Gastroesophageal sphincter (tissue), 4 donors: ENCODE data around the gene PTCD1. TPM values are rescaled to one million over a fixed set of nuclear protein-coding genes. Genes with fewer than 3 reads are reported as not detected.

Source experiments
- ATAC-seq: fragments of 150-250 bp; one replicate; pipeline ENCODE4 v1.9.1; 2016; ENCODE audit warnings: mild to moderate bottlenecking, moderate library complexity
- H3K27ac ChIP-seq, 4 donors: fragments of 200-600 bp; sonication (generic) in 3 of 4; 1 replicate in 3 of 4; 2 replicates in 1 of 4; pipeline ENCODE4 v1.5.1; 2016 to 2019
- H3K27me3 ChIP-seq: fragments of 200-600 bp; sonication (generic); one replicate; pipeline ENCODE4 v1.5.1; 2019
- H3K36me3 ChIP-seq, 2 donors: fragments of 200-600 bp; sonication (generic); one replicate each; pipeline ENCODE4 v1.5.1; 2019; ENCODE audit warnings: control low read depth in 1 of 2
- H3K4me1 ChIP-seq, 3 donors: fragments of 200-600 bp; sonication (generic); 1 replicate in 2 of 3; 2 replicates in 1 of 3; pipeline ENCODE4 v1.5.1; 2016 to 2019; ENCODE audit warnings: control low read depth in 2 of 3
- H3K4me3 ChIP-seq, 2 donors: fragments of 200-600 bp; sonication (generic); one replicate each; pipeline ENCODE4 v1.5.1; 2019; ENCODE audit warnings: mild to moderate bottlenecking in 1 of 2, moderate library complexity in 1 of 2
- H3K9me3 ChIP-seq, 3 donors: fragments of 200-600 bp; sonication (generic); one replicate each; pipeline ENCODE4 v1.5.1; 2017 to 2019; ENCODE audit warnings: control low read depth in 2 of 3
- EP300 ChIP-seq: sonication (generic); formaldehyde crosslinking; IDR thresholded peaks from one replicate; pipeline ENCODE4 v1.6.1; 2017; ENCODE audit warnings: antibody characterized with exemption, mild to moderate bottlenecking
- POLR2A ChIP-seq, 2 donors: fragments of 450-650 bp; IDR thresholded peaks; one replicate each; pipeline ENCODE4 v1.6.1; 2017; ENCODE audit warnings: antibody characterized with exemption in 2 of 2, mild to moderate bottlenecking in 2 of 2, moderate library complexity in 1 of 2
- POLR2AphosphoS5 ChIP-seq: sonication (generic); formaldehyde crosslinking; IDR thresholded peaks from one replicate; pipeline ENCODE4 v1.6.1; 2017; ENCODE audit warnings: antibody characterized with exemption
- WGBS, 2 donors: methylation state at CpG; one replicate each; pipeline ENCODE4 v1.1.5; 2018; ENCODE audit warnings: low coverage in 1 of 2; 5-methylcytosine and 5-hydroxymethylcytosine counted together
- total RNA-seq, 4 donors: library from RNA; depleted of rRNA; stranded (reverse); fragments of >200 nt; gene quantifications; one replicate each; pipeline ENCODE4 v1.1.0, GENCODE V29; 2016
- TF ChIP-seq, protein P1 (sequence below), 4 experiments: fragments of 200-600 bp in 2 of 4; fragments of 450-650 bp in 2 of 4; sonication (generic) in 1 of 4; IDR thresholded peaks; one replicate each; pipeline ENCODE4 v1.5.1; 2017 to 2019; ENCODE audit warnings: antibody characterized with exemption in 4 of 4, mild to moderate bottlenecking in 2 of 4, moderate library complexity in 2 of 4

The PTCD1 gene
- total RNA-seq, 4 donors from 2014 or later, result 6.2 to 10.8 (median 7.3) TPM

DNA sequence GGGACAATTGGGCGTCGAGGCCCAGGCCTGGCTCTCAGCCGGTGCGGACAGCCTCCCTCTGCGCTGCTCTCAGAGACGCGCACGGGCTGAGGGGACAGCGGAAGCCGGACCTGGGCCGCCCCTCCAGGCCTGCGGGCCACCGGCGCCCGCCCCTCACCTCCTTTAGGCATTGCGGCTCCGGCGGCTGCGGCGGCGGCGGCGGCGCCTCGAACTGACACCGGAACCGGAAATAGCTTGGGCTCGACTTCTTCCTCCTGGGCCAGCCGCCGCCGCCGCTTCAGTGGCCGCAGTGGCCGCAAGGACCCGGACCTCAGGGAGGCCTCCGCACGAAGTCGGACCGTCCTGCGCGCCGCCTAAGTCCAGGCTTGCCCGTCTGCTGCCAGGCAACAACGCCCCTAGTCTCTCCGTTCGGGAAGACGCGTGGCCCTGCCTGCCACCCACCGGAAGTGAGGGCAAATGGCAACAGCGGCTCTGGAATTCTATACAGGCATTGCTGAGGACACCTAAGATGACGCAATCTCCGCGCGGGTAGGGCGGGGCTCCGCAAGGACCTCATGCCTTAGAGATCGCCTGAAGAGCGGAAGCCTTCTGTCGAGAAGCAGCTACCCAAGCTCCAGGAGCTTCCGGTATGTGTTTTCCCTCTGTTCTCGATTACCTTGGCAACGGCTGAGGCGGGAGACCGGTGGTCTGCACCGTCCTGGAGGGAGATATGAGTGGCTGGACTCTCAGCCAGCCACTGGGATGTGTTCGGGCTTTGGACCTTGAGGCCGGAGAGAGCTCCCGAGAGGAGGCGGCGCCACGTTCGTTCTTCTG, 30.0 kb downstream of the PTCD1 start, which contains the start of the genes BUD31 and PDAP1:
BUD31 (plus strand) TSS at position 591 of the 813 bp plus-strand sequence. CDS start 2,124 bp downstream, outside the sequence.
PDAP1 (minus strand) TSS at position 219 of the 813 bp plus-strand sequence; CDS start at position 170, 49 bp downstream.
- peaks cover 3 to 60% (median 21%) of the 10 kb centered on the region in 3 donors for H3K4me1 ChIP-seq
- peak within 1 kb of the TSS; percentile 82 to 97 (median 96) for H3K27ac ChIP-seq
- 0 to 1% methylated on average over 7 to 13 of the region's 72 CpGs for WGBS, 2 donors

DNA sequence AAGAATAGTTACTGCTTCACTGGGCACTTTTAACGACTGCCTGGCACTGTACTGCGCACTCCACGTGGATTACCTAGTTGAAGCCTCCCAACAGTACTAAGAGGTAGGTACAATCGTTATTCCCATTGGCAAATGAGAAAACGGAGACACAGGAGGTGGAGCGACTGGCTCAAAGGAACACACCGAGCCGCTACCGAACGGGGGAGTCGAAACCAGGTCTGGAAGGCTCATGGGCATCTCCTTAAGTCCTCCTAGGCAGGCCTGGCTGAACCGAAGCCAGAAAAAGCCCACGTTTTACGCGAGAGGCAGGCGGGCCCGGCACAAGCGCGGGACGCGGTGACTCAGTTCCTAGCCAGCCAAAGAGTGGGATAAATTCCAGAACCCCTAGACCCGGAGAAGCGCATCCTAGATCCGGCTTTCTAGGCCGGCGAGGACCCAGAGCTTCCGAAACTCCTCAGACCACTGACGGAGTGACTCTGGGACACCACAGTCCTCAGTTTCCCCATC, 30.7 kb downstream of the PTCD1 start:
- 0% methylated on average over 16 of the region's 28 CpGs for WGBS, 2 donors
- H3K4me1 ChIP-seq, result peaks cover 3 to 60% (median 21%) of the 10 kb centered on the region in 3 donors

More for the DNA sequence above, 30.0 kb downstream of the PTCD1 start, which contains the start of the genes BUD31 and PDAP1:
- Histone ChIP-seq H3K4me3 (peak within 1 kb of the TSS; percentile 65 to 83), H3K27me3 (no peaks in the 10 kb centered on the region), H3K9me3 (no peaks in the 10 kb centered on the region), H3K36me3 (peaks cover 0 to 51% of the 10 kb centered on the region in 2 donors)
- peak; percentile 95 for ATAC-seq
- TF ChIP-seq POLR2A (IDR thresholded peaks at IDR 0.05), result peak; percentile 49 to 54
- TF ChIP-seq EP300, result no peak
- TF ChIP-seq, protein P1, sequence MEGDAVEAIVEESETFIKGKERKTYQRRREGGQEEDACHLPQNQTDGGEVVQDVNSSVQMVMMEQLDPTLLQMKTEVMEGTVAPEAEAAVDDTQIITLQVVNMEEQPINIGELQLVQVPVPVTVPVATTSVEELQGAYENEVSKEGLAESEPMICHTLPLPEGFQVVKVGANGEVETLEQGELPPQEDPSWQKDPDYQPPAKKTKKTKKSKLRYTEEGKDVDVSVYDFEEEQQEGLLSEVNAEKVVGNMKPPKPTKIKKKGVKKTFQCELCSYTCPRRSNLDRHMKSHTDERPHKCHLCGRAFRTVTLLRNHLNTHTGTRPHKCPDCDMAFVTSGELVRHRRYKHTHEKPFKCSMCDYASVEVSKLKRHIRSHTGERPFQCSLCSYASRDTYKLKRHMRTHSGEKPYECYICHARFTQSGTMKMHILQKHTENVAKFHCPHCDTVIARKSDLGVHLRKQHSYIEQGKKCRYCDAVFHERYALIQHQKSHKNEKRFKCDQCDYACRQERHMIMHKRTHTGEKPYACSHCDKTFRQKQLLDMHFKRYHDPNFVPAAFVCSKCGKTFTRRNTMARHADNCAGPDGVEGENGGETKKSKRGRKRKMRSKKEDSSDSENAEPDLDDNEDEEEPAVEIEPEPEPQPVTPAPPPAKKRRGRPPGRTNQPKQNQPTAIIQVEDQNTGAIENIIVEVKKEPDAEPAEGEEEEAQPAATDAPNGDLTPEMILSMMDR (IDR thresholded peaks at IDR 0.05), result peak in 3 of 4 experiments; percentile 12 to 55 (median 53)
- TF ChIP-seq POLR2AphosphoS5, result peak; percentile 88

DNA sequence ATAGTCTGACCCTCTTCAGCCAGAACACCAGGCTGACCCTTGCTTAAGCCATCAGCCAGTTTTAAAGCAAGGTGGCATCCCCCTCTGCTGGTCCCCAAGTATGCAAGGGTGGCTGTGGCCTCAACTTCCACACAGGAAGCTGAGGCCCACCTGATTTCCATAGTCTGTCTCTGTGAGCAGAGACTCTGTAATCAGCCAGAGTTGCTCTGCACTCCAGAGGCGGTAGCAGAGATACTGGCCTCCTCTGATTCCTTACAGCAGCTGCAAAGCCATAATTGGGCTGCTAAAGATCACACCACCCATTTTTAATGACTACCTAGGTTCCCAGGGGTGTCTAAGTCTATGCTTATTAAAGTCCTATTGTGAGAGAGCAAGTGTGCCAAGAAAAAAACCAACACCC, 32.0 kb downstream of the PTCD1 start:
- no peak for ATAC-seq
- H3K27ac ChIP-seq, result no peak overlapping the region
- H3K4me1 ChIP-seq, result peaks cover 3 to 60% (median 21%) of the 10 kb centered on the region in 3 donors
- peaks cover 0 to 51% of the 10 kb centered on the region in 2 donors for H3K36me3 ChIP-seq
- H3K4me3 ChIP-seq, result no peak overlapping the region
- no peaks in the 10 kb centered on the region for H3K27me3 ChIP-seq
- TF ChIP-seq, protein P1 (IDR thresholded peaks at IDR 0.05), result no peak
- TF ChIP-seq POLR2A (IDR thresholded peaks at IDR 0.05) (no peak), POLR2AphosphoS5 (no peak), EP300 (no peak)
- no peaks in the 10 kb centered on the region for H3K9me3 ChIP-seq
- 60 to 80% methylated on average over 1 of the region's 1 CpG for WGBS, 2 donors

More for the DNA sequence above, 30.7 kb downstream of the PTCD1 start:
- Histone ChIP-seq H3K4me3 (peak overlapping the region; percentile 65 to 83), H3K27ac (peak overlapping the region; percentile 82 to 97 (median 96)), H3K36me3 (peaks cover 0 to 51% of the 10 kb centered on the region in 2 donors), H3K9me3 (no peaks in the 10 kb centered on the region), H3K27me3 (no peaks in the 10 kb centered on the region)
- peak; percentile 57 for TF ChIP-seq POLR2AphosphoS5
- no peak for TF ChIP-seq POLR2A (IDR thresholded peaks at IDR 0.05)
- no peak for TF ChIP-seq EP300
- ATAC-seq, result peak; percentile 60

DNA sequence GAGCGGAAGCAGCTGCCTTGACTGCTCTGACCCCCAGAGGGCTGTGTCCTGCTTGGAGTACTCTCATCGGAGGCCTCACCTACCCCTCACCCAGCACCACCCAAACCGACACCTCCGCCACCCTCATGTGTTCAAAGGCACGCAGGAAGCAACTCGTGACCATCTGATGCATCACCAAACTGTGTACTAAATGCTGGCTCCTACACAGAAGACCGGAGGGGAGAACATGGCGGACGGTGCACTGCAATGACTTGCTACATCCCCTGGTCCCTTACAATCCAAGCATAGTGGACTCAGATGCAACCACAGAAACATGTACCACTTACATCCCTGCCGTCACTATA, 33.6 kb downstream of the PTCD1 start:
- TF ChIP-seq, protein P1 (IDR thresholded peaks at IDR 0.05), result no peak
- TF ChIP-seq POLR2AphosphoS5 (no peak), EP300 (no peak), POLR2A (IDR thresholded peaks at IDR 0.05) (no peak)
- Histone ChIP-seq H3K9me3 (no peaks in the 10 kb centered on the region), H3K36me3 (peaks cover 0 to 52% of the 10 kb centered on the region in 2 donors), H3K27me3 (no peaks in the 10 kb centered on the region), H3K4me3 (no peak overlapping the region), H3K27ac (no peak overlapping the region), H3K4me1 (peaks cover 3 to 49% (median 20%) of the 10 kb centered on the region in 3 donors)
- 80% methylated on average over 7 of the region's 10 CpGs; no CpG with 5 or more reads in 1 of the 2 donors for WGBS, 2 donors
- no peak for ATAC-seq

DNA sequence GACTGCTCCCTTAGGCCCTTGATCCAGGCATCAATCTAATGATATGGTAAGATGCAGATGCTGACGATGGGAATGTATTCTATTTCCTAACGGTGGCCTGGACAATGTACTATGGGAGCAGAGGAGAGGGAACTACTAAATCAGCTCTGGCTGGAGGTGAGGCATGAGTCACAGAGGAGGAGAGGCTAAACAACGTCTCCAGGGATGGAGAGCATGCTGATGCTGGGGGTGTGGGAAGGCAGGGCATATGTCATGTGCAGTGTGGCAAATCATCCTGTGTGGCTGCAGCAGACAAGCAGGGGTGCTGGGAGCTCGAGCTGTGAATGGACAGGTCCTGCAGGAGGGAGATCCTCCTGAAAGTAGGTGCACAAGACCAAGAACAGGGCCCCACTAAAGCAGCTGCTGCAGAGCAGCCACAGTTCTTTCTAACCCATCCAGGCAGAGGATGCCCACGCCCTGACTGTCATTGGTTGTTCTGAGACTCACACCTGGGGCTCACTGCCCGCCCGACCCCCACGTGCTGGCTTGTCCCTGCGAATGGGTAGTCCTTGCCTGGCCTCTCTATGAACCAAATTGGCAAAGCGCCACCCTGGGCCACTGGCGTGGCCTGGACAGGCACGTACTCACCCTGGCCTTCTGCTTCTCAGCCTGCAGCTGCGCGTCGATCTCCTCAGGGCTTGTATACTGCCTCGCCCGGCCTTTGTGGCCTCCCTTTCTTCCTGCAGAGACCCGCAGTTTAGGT, 34.2 kb downstream of the PTCD1 start:
- 30% methylated on average over 2 of the region's 18 CpGs; no CpG with 5 or more reads in 1 of the 2 donors for WGBS, 2 donors
- Histone ChIP-seq H3K4me3 (no peak overlapping the region), H3K27ac (no peak overlapping the region), H3K36me3 (peaks cover 0 to 57% of the 10 kb centered on the region in 2 donors), H3K4me1 (peaks cover 3 to 44% (median 14%) of the 10 kb centered on the region in 3 donors), H3K27me3 (no peaks in the 10 kb centered on the region), H3K9me3 (no peaks in the 10 kb centered on the region)
- TF ChIP-seq POLR2A (IDR thresholded peaks at IDR 0.05) (no peak), EP300 (no peak), POLR2AphosphoS5 (no peak)
- TF ChIP-seq, protein P1 (IDR thresholded peaks at IDR 0.05), result no peak
- ATAC-seq, result no peak
